Measurements from ENCODE around the gene APC.

APC gene

DNA sequence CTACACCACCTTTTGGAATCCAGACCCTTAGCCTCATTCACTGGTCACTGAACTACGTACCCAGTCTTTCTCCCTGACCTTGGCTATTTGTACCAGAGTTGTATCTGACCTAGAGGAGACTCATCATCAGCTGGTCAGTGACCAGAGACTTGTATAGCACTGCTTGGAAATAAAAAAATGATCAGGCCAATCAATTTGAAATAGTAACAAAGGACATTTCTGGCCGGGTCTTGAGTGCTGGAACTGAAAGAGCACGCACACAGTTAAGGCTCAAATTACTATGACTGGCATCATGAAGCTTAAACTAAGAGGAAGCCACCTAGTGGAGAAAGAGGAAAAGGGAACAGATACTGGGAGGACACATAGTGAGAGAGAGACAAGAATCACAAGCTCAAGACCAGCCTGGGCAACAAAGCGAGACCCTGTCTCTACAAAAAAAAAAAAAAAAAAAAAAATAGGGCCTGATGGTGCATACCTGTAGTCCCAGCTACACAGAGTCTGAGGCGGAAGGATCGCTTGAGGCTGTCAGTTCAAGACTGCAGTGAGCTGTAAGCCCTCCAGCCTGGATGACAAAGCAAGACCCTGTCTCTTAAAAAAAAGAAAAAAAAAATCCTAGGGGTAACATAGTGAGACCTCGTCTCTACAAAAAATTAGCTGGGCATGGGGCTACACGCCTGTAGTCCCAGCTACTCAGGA, 110.6 kb downstream of the APC start:
- Histone ChIP-seq H3K27ac (replicated peaks) (no peak overlapping the region), H3K4me3 (replicated peaks; ENCODE audit: insufficient read depth, low read length) (no peak overlapping the region), H3K27me3 (ENCODE audit: insufficient read depth, poor library complexity, severe bottlenecking) (no peaks in the 10 kb centered on the region)
- TF ChIP-seq SPI1 (IDR thresholded peaks at IDR 0.05; ENCODE audit: borderline replicate concordance, low read depth) (peak; percentile 39; the same call in 1 of the 2 replicates), GABPA (IDR thresholded peaks at IDR 0.05; ENCODE audit: low read depth) (no peak), POLR2AphosphoS5 (IDR thresholded peaks at IDR 0.05; ENCODE audit: low read depth) (no peak)
- TF ChIP-seq, protein P1, sequence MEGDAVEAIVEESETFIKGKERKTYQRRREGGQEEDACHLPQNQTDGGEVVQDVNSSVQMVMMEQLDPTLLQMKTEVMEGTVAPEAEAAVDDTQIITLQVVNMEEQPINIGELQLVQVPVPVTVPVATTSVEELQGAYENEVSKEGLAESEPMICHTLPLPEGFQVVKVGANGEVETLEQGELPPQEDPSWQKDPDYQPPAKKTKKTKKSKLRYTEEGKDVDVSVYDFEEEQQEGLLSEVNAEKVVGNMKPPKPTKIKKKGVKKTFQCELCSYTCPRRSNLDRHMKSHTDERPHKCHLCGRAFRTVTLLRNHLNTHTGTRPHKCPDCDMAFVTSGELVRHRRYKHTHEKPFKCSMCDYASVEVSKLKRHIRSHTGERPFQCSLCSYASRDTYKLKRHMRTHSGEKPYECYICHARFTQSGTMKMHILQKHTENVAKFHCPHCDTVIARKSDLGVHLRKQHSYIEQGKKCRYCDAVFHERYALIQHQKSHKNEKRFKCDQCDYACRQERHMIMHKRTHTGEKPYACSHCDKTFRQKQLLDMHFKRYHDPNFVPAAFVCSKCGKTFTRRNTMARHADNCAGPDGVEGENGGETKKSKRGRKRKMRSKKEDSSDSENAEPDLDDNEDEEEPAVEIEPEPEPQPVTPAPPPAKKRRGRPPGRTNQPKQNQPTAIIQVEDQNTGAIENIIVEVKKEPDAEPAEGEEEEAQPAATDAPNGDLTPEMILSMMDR (IDR thresholded peaks at IDR 0.05; ENCODE audit: insufficient read depth, low read length) = no peak
- TF ChIP-seq, protein P2, sequence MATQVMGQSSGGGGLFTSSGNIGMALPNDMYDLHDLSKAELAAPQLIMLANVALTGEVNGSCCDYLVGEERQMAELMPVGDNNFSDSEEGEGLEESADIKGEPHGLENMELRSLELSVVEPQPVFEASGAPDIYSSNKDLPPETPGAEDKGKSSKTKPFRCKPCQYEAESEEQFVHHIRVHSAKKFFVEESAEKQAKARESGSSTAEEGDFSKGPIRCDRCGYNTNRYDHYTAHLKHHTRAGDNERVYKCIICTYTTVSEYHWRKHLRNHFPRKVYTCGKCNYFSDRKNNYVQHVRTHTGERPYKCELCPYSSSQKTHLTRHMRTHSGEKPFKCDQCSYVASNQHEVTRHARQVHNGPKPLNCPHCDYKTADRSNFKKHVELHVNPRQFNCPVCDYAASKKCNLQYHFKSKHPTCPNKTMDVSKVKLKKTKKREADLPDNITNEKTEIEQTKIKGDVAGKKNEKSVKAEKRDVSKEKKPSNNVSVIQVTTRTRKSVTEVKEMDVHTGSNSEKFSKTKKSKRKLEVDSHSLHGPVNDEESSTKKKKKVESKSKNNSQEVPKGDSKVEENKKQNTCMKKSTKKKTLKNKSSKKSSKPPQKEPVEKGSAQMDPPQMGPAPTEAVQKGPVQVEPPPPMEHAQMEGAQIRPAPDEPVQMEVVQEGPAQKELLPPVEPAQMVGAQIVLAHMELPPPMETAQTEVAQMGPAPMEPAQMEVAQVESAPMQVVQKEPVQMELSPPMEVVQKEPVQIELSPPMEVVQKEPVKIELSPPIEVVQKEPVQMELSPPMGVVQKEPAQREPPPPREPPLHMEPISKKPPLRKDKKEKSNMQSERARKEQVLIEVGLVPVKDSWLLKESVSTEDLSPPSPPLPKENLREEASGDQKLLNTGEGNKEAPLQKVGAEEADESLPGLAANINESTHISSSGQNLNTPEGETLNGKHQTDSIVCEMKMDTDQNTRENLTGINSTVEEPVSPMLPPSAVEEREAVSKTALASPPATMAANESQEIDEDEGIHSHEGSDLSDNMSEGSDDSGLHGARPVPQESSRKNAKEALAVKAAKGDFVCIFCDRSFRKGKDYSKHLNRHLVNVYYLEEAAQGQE (IDR thresholded peaks at IDR 0.05; ENCODE audit: insufficient replicate concordance, low read depth) = no peak
- DNase-seq (ENCODE audit: low read depth in 1 of 2, low spot score in 1 of 2) = peak; percentile 14 to 28

DNA sequence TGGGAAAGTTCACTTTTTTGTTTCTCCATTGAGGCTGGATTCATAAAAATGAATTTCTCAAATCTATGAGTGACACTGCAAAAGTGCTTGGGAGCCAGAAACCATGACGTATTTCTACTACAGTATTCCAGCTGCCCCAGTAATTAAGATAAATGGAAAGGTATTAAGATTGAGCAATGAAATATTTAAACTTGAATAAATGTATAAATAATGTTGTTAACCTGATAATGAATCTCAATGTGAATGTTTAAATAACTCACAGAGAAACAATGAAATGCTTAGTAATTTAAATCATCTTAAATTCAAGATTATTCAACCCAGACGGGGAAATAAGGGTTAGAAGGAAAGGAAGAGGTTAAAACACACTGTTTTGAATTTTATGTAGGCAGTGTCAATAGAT, 112.2 kb downstream of the APC start:
- TF ChIP-seq, protein P2 (IDR thresholded peaks at IDR 0.05; ENCODE audit: insufficient replicate concordance, low read depth) = no peak
- TF ChIP-seq, protein P1 (IDR thresholded peaks at IDR 0.05; ENCODE audit: insufficient read depth, low read length) = no peak
- no peak for TF ChIP-seq SPI1 (IDR thresholded peaks at IDR 0.05; ENCODE audit: borderline replicate concordance, low read depth)
- no peak for TF ChIP-seq GABPA (IDR thresholded peaks at IDR 0.05; ENCODE audit: low read depth)
- TF ChIP-seq POLR2AphosphoS5 (IDR thresholded peaks at IDR 0.05; ENCODE audit: low read depth) = no peak
- DNase-seq (ENCODE audit: low read depth in 1 of 2, low spot score in 1 of 2) = no peak
- H3K4me3 ChIP-seq (replicated peaks; ENCODE audit: insufficient read depth, low read length) = no peak overlapping the region
- H3K27ac ChIP-seq (replicated peaks) = no peak overlapping the region
- H3K27me3 ChIP-seq (ENCODE audit: insufficient read depth, poor library complexity, severe bottlenecking) = no peaks in the 10 kb centered on the region

DNA sequence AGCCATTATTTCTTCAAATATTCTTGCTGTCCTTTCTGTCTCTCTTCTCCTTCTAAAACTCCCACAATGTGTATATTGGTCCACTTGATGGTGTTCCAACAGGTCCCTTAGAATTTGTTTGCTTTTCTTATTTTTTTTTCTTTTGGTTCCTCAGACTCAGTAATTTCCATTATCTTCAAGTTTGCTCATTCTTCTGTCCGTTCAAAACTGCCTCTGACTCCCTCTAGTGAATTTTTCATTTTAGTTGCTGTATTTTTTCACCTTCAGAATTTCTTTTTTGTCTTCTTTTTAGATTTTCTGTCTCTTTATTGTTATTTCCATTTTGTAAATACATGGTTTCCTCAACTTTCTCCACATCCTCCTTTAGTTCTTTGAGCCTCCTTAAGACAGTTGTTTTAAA, 117.0 kb downstream of the APC start:
- Histone ChIP-seq H3K4me3 (replicated peaks; ENCODE audit: insufficient read depth, low read length) (no peak overlapping the region), H3K27me3 (ENCODE audit: insufficient read depth, poor library complexity, severe bottlenecking) (no peaks in the 10 kb centered on the region), H3K27ac (replicated peaks) (no peak overlapping the region)
- no peak for DNase-seq (ENCODE audit: low read depth in 1 of 2, low spot score in 1 of 2)
- TF ChIP-seq, protein P1 (IDR thresholded peaks at IDR 0.05; ENCODE audit: insufficient read depth, low read length) = no peak
- TF ChIP-seq POLR2AphosphoS5 (IDR thresholded peaks at IDR 0.05; ENCODE audit: low read depth) (no peak), GABPA (IDR thresholded peaks at IDR 0.05; ENCODE audit: low read depth) (no peak), SPI1 (IDR thresholded peaks at IDR 0.05; ENCODE audit: borderline replicate concordance, low read depth) (no peak)
- TF ChIP-seq, protein P2 (IDR thresholded peaks at IDR 0.05; ENCODE audit: insufficient replicate concordance, low read depth) = no peak

All from HL-60 (cell line).